ENCODE data around the gene FTSJ1.

FTSJ1 gene

DNA sequence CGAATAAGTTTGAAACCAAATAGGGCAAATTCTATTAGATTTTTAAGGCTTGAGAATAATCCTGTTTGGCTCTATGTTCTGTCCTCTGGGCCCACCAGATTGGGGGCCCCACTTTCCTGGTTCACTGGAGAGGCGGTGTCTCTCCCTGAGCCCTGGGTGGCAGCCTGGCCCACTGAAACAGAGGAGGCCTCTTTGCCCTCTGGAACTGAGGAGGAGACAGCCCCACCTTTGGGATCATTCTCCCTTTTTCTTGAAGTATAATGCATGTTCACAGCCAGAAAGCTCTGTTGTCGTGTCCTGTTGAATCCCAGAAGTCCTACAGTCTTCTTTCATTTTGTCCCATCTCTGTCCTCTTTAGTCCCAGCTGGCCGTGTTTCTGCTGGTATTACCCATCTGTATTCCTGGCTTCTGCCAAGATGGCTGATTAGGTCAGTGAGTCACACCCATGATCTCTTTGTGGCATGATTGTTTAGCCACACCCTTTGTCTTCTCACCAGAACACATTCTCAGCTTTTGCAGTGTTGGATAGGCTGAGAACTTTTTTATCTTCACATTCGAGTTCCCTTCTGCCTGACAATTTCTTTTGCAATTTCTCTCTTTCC is 55.5 kb downstream of the FTSJ1 start:
- Histone ChIP-seq H3K27me3 (ENCODE audit: control insufficient read depth in 1 of 2, insufficient read depth in 2 of 2, low read length in 2 of 2) (no peaks in the 10 kb centered on the region), H3K4me3 (ENCODE audit: low read depth in 1 of 2, low read length in 2 of 2) (no peak overlapping the region), H3K9ac (ENCODE audit: low read length) (no peak overlapping the region), H3K9me3 (ENCODE audit: low read length) (no peaks in the 10 kb centered on the region), H3K4me1 (ENCODE audit: insufficient read depth, low read length) (no peaks in the 10 kb centered on the region), H3K36me3 (ENCODE audit: insufficient read depth, low read length) (peaks cover 8% of the 10 kb centered on the region), H3K27ac (ENCODE audit: low read depth, low read length) (no peak overlapping the region)

DNA sequence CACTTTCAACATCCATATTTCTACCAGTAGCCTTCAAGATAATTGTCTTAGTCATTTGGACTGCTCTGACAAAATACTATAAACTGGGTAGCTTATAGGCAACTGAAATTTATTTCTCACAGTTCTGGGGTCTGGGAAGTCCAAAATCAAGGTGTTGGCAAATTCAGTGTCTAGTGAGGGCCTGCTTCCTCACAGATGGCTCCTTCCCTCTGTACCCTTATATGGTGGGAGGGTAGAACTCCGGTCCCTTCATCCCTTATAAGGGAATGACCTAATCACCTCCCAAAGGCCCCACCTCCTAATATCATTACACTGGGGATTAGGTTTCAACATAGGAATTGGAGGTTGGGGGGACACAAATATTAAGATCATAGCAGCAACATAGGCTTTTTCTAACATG is 56.2 kb downstream of the FTSJ1 start:
- no peak overlapping the region for H3K27ac ChIP-seq (ENCODE audit: low read depth, low read length)
- no peaks in the 10 kb centered on the region for H3K9me3 ChIP-seq (ENCODE audit: low read length)
- H3K4me1 ChIP-seq (ENCODE audit: insufficient read depth, low read length): no peaks in the 10 kb centered on the region
- no peak overlapping the region for H3K9ac ChIP-seq (ENCODE audit: low read length)
- no peaks in the 10 kb centered on the region for H3K27me3 ChIP-seq (ENCODE audit: control insufficient read depth in 1 of 2, insufficient read depth in 2 of 2, low read length in 2 of 2)
- no peak overlapping the region for H3K4me3 ChIP-seq (ENCODE audit: low read depth in 1 of 2, low read length in 2 of 2)
- H3K36me3 ChIP-seq (ENCODE audit: insufficient read depth, low read length): peaks cover 1% of the 10 kb centered on the region

DNA sequence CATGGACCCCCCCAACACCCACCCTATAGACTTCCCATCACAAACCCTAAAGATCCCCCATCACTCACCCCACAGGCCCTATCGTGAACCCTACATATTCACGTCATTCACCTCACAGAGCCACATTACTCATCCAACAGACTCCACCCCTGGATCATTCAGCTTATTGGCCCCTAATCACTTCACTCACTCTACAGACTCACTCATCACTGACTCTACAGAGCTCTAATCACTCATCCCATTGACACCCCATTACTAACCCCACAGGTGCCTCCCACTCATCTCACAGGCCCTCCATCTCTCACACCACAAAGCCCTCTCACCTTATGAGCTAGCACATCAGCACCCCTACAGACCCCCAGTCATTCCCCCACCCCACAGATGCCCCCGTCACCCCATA is 57.2 kb downstream of the FTSJ1 start:
- Histone ChIP-seq H3K27ac (ENCODE audit: low read depth, low read length) (no peak overlapping the region), H3K36me3 (ENCODE audit: insufficient read depth, low read length) (no peaks in the 10 kb centered on the region), H3K4me1 (ENCODE audit: insufficient read depth, low read length) (no peaks in the 10 kb centered on the region), H3K27me3 (ENCODE audit: control insufficient read depth in 1 of 2, insufficient read depth in 2 of 2, low read length in 2 of 2) (no peaks in the 10 kb centered on the region), H3K9me3 (ENCODE audit: low read length) (no peaks in the 10 kb centered on the region), H3K9ac (ENCODE audit: low read length) (no peak overlapping the region), H3K4me3 (ENCODE audit: low read depth in 1 of 2, low read length in 2 of 2) (no peak overlapping the region)

Data from muscle layer of colon (tissue), 2 donors.